Caki2 (cell line): ENCODE data around the gene CD6. TPM values are rescaled to one million over a fixed set of nuclear protein-coding genes. Genes with fewer than 3 reads are reported as not detected.
"Not testable (repeated sequence)": the region's sequence is repeated elsewhere in the genome, so short reads cannot be mapped to it uniquely, and the experiment has no call there.

Source experiments
- DNase-seq: peaks from one replicate; pipeline ENCODE4 v3.0.0-alpha.2; 2015; ENCODE audit warnings: low read depth
- in situ Hi-C: cut with HindIII; loops from 2 replicates; pipeline ENCODE4 v1.10.0; 2016; ENCODE audit warnings: low sequenced_read_pairs, low pct_unique_long_range_greater_than_20kb, mixed read lengths
- total RNA-seq: library from RNA; depleted of rRNA; stranded (reverse); fragments of >200 nt; shearing (Covaris generic); gene quantifications from 2 replicates; pipeline ENCODE4 v1.2.3, GENCODE V29; 2014; ENCODE audit warnings: low replicate concordance; rRNA removed

CD6 gene
- total RNA-seq, 1 experiment from 2014 or later: not detected

- in situ Hi-C loops: no loop called here
Measured at GRCh38 chr11:61056571-61056970, 85.1 kb downstream of the CD6 start.

DNA sequence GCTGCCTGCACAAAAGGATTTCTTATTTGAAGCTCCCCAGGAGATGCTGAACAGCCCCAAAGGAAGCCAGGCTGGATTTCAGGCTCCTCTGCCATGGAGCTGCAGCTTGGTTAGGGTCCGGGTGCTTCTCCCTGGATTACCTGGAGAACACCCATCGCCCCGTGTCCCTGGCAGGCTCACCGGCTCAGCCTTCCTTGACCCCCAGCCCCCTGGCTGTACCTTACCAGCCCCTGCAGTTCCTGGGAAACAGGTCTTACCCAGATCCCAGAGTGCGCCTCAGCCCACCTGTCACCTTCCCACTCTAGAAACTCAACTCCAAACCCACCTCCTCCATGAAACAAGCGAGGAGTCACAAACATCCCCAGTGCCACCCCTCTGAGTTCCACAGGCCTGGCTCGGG is 85.5 kb downstream of the CD6 start:
- no peak for DNase-seq
- in situ Hi-C loops: no loop called here

More at GRCh38 chr11:61056571-61056970, 85.1 kb downstream of the CD6 start:
- DNase-seq: no peak

- in situ Hi-C loops: no loop called here
- DNase-seq: no peak
Measured at GRCh38 chr11:61057615-61058014, 86.1 kb downstream of the CD6 start.

DNA sequence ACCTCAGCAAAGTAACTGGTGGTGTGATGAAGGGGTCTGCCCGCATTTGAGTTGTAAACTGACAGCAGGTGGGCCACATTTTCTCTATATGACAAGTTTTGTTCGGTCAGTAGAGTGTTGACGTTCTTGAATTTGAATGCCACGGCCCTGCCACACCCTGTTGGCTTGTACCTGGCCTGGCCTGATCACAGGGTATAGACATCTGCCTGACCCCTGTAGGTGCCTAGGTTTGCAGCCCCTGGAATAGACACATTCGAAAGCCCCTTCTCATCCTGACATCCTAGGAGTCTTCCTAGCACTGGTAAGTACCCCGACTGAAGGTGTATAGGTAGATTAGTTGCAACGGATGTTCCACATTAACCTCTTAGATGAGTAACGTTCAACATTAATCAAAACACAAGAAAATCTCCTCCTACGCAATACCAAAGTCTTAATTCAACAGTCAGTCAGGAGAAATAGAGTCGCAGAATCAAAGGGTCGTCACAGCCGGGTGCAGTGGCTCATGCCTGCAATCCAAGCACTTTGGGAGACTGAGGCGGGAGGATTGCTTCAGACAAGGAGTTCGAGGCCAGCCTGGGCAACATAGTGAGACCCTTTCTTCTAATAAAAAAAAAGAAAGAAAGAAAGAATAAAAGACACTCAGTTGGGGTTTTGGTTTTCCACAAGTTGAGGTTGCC is 87.2 kb downstream of the CD6 start:
- no peak for DNase-seq
- in situ Hi-C loops: no loop called here

DNA sequence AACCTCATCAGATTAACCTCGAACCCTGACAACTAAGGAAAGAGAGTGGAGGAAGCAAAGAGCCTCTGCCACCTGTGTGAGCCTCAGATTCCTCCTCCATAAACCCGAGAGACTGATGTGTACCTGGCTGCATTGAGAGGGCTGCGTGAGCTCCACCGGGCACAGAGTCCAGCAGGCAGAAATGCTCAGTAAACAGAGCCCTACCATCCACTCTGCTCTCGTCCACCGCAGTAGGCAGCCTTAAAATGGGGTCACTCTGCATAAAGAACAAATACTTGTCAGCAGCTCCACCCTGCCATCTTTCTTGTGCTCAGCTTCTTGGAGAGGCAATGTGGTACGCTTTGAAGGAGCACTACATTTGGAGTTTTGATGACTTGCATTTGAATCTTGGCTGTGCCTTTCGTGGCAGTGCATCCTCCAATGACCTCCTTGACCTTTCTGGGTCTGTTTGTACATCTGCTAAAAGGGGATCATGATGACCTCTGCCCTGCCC is 87.8 kb downstream of the CD6 start:
- in situ Hi-C loops: no loop called here
- no peak for DNase-seq

DNA sequence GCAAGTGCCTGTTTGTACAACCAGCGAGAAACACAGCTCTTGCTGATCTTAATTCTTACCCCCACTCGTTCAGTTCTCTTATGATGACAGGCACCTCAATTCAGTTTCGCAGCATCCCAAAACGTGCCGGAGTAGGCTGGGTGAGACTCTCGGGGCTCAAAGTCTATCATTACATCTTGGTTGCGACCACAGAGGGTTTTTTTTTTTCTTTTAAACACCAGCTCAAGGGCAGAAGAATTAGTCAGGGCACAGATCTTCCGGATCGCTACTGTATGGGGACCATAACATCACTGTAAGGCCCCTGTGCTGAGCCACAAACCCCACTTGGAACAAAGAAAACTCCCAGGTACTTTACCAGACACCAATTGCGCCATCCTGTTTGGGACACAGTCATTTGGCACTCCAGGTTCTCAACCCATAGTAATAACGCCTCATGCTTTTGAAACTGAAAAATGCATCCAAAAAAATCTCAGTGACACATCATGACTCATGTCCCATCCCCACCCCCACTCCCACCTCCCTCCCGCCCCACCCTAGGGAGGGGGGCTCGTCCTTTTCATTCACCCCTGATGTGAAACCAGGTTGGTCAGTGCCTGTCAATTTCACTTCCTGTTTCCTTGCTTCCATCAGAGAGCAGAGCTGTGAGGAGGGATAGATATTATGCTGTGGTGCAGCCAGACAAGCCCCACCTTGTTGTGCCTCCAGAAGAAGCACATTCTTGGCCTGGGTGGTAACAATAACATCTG is 89.8 kb downstream of the CD6 start:
- in situ Hi-C loops: no loop called here
- no peak for DNase-seq

DNA sequence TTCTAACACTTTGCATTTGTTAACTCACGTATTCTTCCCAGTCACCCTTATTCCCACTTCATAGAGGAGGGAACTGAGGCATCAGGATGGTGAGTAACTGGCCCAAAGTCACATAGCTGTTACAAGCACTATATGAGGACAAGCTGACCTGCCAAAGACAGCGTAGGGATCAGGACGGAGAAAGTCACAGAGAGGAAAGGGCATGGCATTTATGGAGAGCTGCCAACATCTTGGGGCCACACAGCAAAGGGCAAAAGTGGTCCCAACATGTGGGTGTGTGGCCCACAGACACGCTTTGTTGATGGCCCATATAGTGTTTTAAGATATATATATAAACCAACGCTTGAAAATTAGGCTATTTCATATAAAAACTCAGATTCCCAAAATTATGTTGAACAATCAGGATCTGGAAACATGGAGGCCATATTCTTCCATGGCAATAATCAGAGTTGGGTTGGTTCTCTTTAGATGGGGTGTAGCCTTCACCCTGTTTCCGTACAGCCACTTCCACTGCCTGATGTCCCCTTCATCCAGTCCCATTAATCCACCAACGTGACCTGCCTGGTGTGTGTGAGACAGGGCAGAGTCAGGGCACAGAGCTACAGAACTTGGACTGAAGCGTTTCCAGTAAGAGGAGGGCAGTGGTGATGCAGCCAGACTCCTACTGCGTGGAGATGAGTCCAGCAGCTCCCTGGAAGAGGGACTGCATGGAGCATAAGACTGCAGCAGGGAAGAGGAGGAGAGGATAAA is 90.9 kb downstream of the CD6 start:
- in situ Hi-C loops: no loop called here
- DNase-seq: no peak

DNA sequence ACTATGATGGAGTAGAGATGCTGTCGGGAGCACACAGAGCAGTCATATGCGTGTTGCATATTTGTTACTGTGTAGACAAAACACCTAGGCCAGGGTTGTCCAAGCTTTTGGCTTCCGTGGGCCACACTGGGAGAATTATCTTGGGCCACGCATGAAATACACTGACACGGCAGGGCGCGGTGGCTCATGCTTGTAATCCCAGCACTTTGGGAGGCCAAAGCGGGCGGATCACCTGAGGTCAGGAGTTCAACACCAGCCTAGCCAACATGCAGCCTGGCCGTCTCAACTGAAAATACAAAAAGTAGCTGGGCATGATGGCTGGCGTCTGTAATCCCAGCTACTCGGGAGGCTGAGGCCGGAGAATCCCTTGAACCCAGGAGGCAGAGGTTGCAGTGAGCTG is 93.8 kb downstream of the CD6 start:
- in situ Hi-C loops, DNase-seq: not testable (repeated sequence)

- no peak for DNase-seq
- in situ Hi-C loops: no loop called here
Measured at GRCh38 chr11:61065955-61066638, 94.6 kb downstream of the CD6 start.

- in situ Hi-C loops: no loop called here
- no peak for DNase-seq
Measured at GRCh38 chr11:61066645-61067044, 95.2 kb downstream of the CD6 start.

GRCh38 chr11:61067782-61068446 is 96.4 kb downstream of the CD6 start:
- in situ Hi-C loops: no loop called here

DNA sequence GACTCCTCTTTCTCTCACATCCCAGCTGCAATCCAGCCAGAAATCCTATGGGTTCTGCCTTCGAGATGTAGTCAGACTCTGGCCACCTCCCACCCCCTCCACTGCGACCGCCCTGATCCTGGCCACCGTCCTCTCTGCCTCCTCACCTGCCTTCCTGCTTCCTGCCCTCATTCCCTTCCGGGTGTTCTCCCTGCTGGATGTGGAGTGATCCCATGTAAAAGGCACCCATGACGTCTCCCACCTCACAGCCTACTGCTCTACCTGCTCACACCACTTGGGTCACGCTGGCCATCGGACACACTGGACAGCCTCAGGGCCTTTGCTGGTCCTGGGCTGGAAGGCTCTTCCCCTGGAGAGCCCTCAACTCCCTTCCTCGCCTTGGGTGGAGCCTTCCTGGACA is 97.1 kb downstream of the CD6 start:
- in situ Hi-C loops: no loop called here
- DNase-seq: no peak

More at GRCh38 chr11:61067782-61068446, 96.4 kb downstream of the CD6 start:
- DNase-seq: no peak

GRCh38 chr11:61069427-61069826 is 97.9 kb downstream of the CD6 start:
- in situ Hi-C loops: no loop called here
- no peak for DNase-seq

Other genes starting within 250 kb of the CD6 start
- gene MS4A18, start 247.0 kb upstream of the CD6 start, total RNA-seq: not detected in 2 replicates
- gene MS4A15, start 214.8 kb upstream of the CD6 start, total RNA-seq: not detected in 2 replicates
- gene MS4A10, start 186.3 kb upstream of the CD6 start, total RNA-seq: not detected in 2 replicates
- gene CCDC86, start 129.6 kb upstream of the CD6 start, total RNA-seq: 6.7 and 7.3 TPM in 2 replicates
- gene PTGDR2, start 115.7 kb upstream of the CD6 start, total RNA-seq: not detected in 2 replicates
- not detected in 2 replicates for gene ZP1, start 104.1 kb upstream of the CD6 start, total RNA-seq
- 51.1 and 79.3 TPM in 2 replicates for gene PRPF19, start 65.1 kb upstream of the CD6 start, total RNA-seq
- 10.2 and 18.2 TPM in 2 replicates for gene TMEM109, start 57.5 kb upstream of the CD6 start, total RNA-seq
- 33.6 and 36.7 TPM in 2 replicates for gene TMEM132A, start 47.2 kb upstream of the CD6 start, total RNA-seq
- gene SLC15A3, start 19.5 kb upstream of the CD6 start, total RNA-seq: not detected in 2 replicates
- gene CD5, start 130.8 kb downstream of the CD6 start, total RNA-seq: not detected in 2 replicates
- 12.3 and 20.8 TPM in 2 replicates for gene VPS37C, start 189.7 kb downstream of the CD6 start, total RNA-seq
- not detected in 2 replicates for gene PGA3, start 231.8 kb downstream of the CD6 start, total RNA-seq